Panc1 (cell line): ENCODE results near the gene PSG1. TPM values are rescaled to one million over a fixed set of nuclear protein-coding genes. Genes with fewer than 3 reads are reported as not detected.
"Not testable (repeated sequence)": the region's sequence is repeated elsewhere in the genome, so short reads cannot be mapped to it uniquely, and the experiment has no call there.

Experiments used
- ATAC-seq: fragments of 200-7000 bp; cut with Tn5 transposase; 2 replicates; pipeline ENCODE4 v1.9.1; 2020; ENCODE audit warnings: mild to moderate bottlenecking, moderate library complexity
- BruUV-seq: library from RNA; stranded (reverse); fragments of 400-500 nt; replicated peaks from 2 replicates; lab custom pipeline; 2021; lab: Mats Ljungman, UMichigan
- CTCF ChIA-PET: fragments of 300-600 bp; sonication (Branson Sonifier 250); formaldehyde crosslinking; loops from one replicate; lab custom pipeline; 2022; ENCODE audit warnings: antibody characterized with exemption; lab: Charles Lee
- POLR2A ChIA-PET: fragments of 300-600 bp; sonication (Branson Sonifier 250); formaldehyde crosslinking; loops from one replicate; lab custom pipeline; 2022; ENCODE audit warnings: antibody characterized with exemption; lab: Charles Lee
- DNase-seq: peaks from one replicate; pipeline ENCODE4 v3.0.0-alpha.2; 2010; ENCODE audit warnings: low read depth, low spot score
- H3K27ac ChIP-seq: 2 replicates; pipeline ENCODE4 v1.5.1; 2011; ENCODE audit warnings: mild to moderate bottlenecking, low read length, inconsistent platforms
- H3K27me3 ChIP-seq: fragments of 200-500 bp; sonication (Bioruptor generic); 2 replicates; pipeline ENCODE4 v1.6.0; 2014; ENCODE audit warnings: low read length, inconsistent platforms; ENCODE audit not compliant: control insufficient read depth, insufficient read depth
- H3K36me3 ChIP-seq: fragments of 200-500 bp; sonication (Bioruptor generic); 2 replicates; pipeline ENCODE4 v1.5.1; 2014; ENCODE audit warnings: inconsistent platforms, mild to moderate bottlenecking, low read length, moderate library complexity; ENCODE audit not compliant: control insufficient read depth, insufficient read depth
- H3K4me1 ChIP-seq: 2 replicates; pipeline ENCODE4 v1.5.1; 2011; ENCODE audit warnings: inconsistent platforms, mild to moderate bottlenecking, low read length, moderate library complexity; ENCODE audit not compliant: control insufficient read depth, insufficient read depth
- H3K4me3 ChIP-seq, 2 experiments: 2 replicates each; pipeline ENCODE4 v1.5.1; 2011 to 2012; ENCODE audit warnings: low read depth in 2 of 2, low read length in 2 of 2, mild to moderate bottlenecking in 2 of 2, inconsistent platforms in 1 of 2, moderate library complexity in 1 of 2
- H3K9me3 ChIP-seq: fragments of 200-500 bp; sonication (Bioruptor generic); 2 replicates; pipeline ENCODE4 v1.5.1; 2014; ENCODE audit warnings: low read depth, mild to moderate bottlenecking, inconsistent platforms, low read length, moderate library complexity; ENCODE audit not compliant: control insufficient read depth, insufficient read depth
- POLR2AphosphoS5 ChIP-seq: IDR thresholded peaks from 2 replicates; pipeline ENCODE4 v1.6.1; 2012; ENCODE audit warnings: mild to moderate bottlenecking, low read depth, low read length, moderate library complexity
- SIN3A ChIP-seq: IDR thresholded peaks from 2 replicates; pipeline ENCODE4 v1.6.1; 2012; ENCODE audit warnings: low read depth, mild to moderate bottlenecking, low read length, moderate library complexity, borderline replicate concordance; ENCODE audit not compliant: insufficient read depth
- TCF7L2 ChIP-seq: IDR thresholded peaks from 2 replicates; pipeline ENCODE4 v1.6.1; 2011; ENCODE audit warnings: mild to moderate bottlenecking, low read depth, low read length, inconsistent platforms
- in situ Hi-C: cut with HindIII; loops from 2 replicates; pipeline ENCODE4 v1.10.0; 2016; ENCODE audit warnings: low sequenced_read_pairs, low pct_unique_long_range_greater_than_20kb
- intact Hi-C: fragments of 100-400 bp; cut with micrococcal nuclease; formaldehyde crosslinking; loops from one replicate; pipeline ENCODE4 v1.10.0; 2022; ENCODE audit not compliant: unreplicated experiment
- total RNA-seq: library from RNA; stranded (reverse); gene quantifications from one replicate; pipeline ENCODE4 v1.2.1, GENCODE V29; 2021; ENCODE audit not compliant: unreplicated experiment
- TF ChIP-seq, protein P1 (sequence below): fragments of 450-650 bp; IDR thresholded peaks from 2 replicates; pipeline ENCODE4 v1.5.1; 2017; ENCODE audit warnings: mild to moderate bottlenecking
- TF ChIP-seq, protein P2 (sequence below), 2 experiments: IDR thresholded peaks; 2 replicates each; pipeline ENCODE4 v1.6.1; 2011 to 2012; ENCODE audit warnings: low read depth in 2 of 2, control low read depth in 1 of 2, low read length in 1 of 2, mild to moderate bottlenecking in 1 of 2, moderate library complexity in 1 of 2; ENCODE audit not compliant: insufficient read depth in 1 of 2

Gene PSG1
- total RNA-seq, 1 experiment from 2014 or later: not detected

- intact Hi-C loops: loop anchor here (10.0 kb wide), 1 partner anchor 56 kb away; no protein-coding TSS in a partner anchor
- no TSS peak for BruUV-seq
- TF ChIP-seq TCF7L2: no peak
- H3K9me3 ChIP-seq: no peaks in the 10 kb centered on the region
- CTCF ChIA-PET: interaction anchor here (0.5 to 0.6 kb wide), 2 partner anchors 24 to 286 kb away, joined by 4 to 5 read pairs; no protein-coding TSS in a partner anchor
- H3K4me3 ChIP-seq: no peak overlapping the region
- H3K36me3 ChIP-seq: no peaks in the 10 kb centered on the region
- in situ Hi-C loops: no loop called here
- H3K4me1 ChIP-seq: no peaks in the 10 kb centered on the region
- no peak overlapping the region for H3K27ac ChIP-seq
- no peaks in the 10 kb centered on the region for H3K27me3 ChIP-seq
- POLR2A ChIA-PET: no interaction called here
- DNase-seq (peak; percentile 78), ATAC-seq (no peak)
Measured at GRCh38 chr19:42850981-42851717, 28.4 kb downstream of the PSG1 start.

DNA sequence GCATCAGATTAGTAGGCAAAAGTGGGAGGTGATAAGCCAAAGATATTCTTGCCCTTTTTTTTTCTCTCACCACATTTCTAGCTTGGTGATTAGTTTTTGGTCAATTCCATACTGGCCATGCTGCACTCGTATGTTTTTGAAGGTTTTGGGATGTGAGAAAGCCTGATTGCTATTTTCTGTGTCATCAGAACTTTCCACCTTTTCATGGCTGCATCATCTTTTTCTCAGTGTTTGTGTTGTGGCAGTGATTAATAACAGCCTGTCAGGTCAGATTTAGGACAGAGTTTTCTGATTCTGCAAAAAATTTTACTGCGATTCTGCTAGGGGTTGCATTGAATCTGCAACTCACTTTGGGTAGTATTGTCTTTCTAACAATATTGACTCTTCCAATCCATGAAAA lies 32.9 kb downstream of the PSG1 start:
- no peaks in the 10 kb centered on the region for H3K9me3 ChIP-seq
- no peaks in the 10 kb centered on the region for H3K36me3 ChIP-seq
- ChIA-PET POLR2A (no interaction called here), CTCF (no interaction called here)
- no TSS peak for BruUV-seq
- TF ChIP-seq, protein P1, sequence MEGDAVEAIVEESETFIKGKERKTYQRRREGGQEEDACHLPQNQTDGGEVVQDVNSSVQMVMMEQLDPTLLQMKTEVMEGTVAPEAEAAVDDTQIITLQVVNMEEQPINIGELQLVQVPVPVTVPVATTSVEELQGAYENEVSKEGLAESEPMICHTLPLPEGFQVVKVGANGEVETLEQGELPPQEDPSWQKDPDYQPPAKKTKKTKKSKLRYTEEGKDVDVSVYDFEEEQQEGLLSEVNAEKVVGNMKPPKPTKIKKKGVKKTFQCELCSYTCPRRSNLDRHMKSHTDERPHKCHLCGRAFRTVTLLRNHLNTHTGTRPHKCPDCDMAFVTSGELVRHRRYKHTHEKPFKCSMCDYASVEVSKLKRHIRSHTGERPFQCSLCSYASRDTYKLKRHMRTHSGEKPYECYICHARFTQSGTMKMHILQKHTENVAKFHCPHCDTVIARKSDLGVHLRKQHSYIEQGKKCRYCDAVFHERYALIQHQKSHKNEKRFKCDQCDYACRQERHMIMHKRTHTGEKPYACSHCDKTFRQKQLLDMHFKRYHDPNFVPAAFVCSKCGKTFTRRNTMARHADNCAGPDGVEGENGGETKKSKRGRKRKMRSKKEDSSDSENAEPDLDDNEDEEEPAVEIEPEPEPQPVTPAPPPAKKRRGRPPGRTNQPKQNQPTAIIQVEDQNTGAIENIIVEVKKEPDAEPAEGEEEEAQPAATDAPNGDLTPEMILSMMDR: no peak
- TF ChIP-seq, protein P2, sequence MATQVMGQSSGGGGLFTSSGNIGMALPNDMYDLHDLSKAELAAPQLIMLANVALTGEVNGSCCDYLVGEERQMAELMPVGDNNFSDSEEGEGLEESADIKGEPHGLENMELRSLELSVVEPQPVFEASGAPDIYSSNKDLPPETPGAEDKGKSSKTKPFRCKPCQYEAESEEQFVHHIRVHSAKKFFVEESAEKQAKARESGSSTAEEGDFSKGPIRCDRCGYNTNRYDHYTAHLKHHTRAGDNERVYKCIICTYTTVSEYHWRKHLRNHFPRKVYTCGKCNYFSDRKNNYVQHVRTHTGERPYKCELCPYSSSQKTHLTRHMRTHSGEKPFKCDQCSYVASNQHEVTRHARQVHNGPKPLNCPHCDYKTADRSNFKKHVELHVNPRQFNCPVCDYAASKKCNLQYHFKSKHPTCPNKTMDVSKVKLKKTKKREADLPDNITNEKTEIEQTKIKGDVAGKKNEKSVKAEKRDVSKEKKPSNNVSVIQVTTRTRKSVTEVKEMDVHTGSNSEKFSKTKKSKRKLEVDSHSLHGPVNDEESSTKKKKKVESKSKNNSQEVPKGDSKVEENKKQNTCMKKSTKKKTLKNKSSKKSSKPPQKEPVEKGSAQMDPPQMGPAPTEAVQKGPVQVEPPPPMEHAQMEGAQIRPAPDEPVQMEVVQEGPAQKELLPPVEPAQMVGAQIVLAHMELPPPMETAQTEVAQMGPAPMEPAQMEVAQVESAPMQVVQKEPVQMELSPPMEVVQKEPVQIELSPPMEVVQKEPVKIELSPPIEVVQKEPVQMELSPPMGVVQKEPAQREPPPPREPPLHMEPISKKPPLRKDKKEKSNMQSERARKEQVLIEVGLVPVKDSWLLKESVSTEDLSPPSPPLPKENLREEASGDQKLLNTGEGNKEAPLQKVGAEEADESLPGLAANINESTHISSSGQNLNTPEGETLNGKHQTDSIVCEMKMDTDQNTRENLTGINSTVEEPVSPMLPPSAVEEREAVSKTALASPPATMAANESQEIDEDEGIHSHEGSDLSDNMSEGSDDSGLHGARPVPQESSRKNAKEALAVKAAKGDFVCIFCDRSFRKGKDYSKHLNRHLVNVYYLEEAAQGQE (IDR thresholded peaks at IDR 0.05; ENCODE audit: insufficient read depth in 1 of 2, low read depth in 2 of 2, low read length in 1 of 2): no peak
- TF ChIP-seq POLR2AphosphoS5 (no peak), SIN3A (no peak), TCF7L2 (no peak)
- no peaks in the 10 kb centered on the region for H3K4me1 ChIP-seq
- in situ Hi-C loops: no loop called here
- intact Hi-C loops: no loop called here
- ATAC-seq (no peak), DNase-seq (no peak)
- no peaks in the 10 kb centered on the region for H3K27me3 ChIP-seq
- no peak overlapping the region for H3K27ac ChIP-seq
- H3K4me3 ChIP-seq: no peak overlapping the region

DNA sequence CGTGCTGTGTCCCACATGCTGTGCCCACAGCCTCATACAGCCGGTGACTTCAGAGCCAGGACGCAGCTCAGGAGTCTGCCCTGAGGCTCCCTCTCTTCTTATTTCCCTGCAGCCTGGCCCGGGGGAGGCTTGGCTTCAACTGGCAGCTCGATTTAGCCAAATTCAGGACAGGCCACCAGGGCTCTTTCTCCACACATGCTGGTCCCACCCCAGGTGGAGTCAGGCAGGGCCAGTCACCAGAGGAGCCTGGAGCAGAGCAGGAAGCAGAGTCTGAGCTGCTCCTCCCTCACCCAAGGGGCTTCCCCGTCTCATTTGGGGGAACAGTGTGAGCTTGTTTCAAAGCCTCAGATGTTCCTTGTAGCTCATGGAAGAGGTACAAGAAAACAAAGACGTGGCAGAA lies 35.9 kb downstream of the PSG1 start:
- intact Hi-C loops, H3K36me3 ChIP-seq, ATAC-seq, CTCF ChIA-PET, H3K27me3 ChIP-seq, DNase-seq, H3K4me3 ChIP-seq, BruUV-seq, POLR2A ChIA-PET, in situ Hi-C loops, H3K9me3 ChIP-seq, H3K27ac ChIP-seq, H3K4me1 ChIP-seq: not testable (repeated sequence)

- H3K27me3 ChIP-seq, H3K4me1 ChIP-seq, H3K27ac ChIP-seq, in situ Hi-C loops, DNase-seq, H3K9me3 ChIP-seq, H3K36me3 ChIP-seq, intact Hi-C loops, CTCF ChIA-PET, POLR2A ChIA-PET, ATAC-seq, BruUV-seq, H3K4me3 ChIP-seq: not testable (repeated sequence)
Measured at GRCh38 chr19:42832746-42833442, 46.6 kb downstream of the PSG1 start.
